NCI-H460 (cell line): ENCODE measurements around the gene GPS2. TPM values are rescaled to one million over a fixed set of nuclear protein-coding genes. Genes with fewer than 3 reads are reported as not detected.

ENCODE experiments used
- DNase-seq: peaks from one replicate; pipeline ENCODE4 v3.0.0-alpha.2; 2016; ENCODE audit warnings: low read depth; ENCODE audit errors: extremely low read depth
- polyA plus RNA-seq: library from polyadenylated mRNA; depleted of rRNA; stranded (reverse); fragments of >200 nt; gene quantifications from 2 replicates; pipeline ENCODE4 v1.2.3, GENCODE V29; 2014; cell fraction: nucleus; rRNA removed
- total RNA-seq: library from RNA; depleted of rRNA; stranded (reverse); fragments of >200 nt; shearing (Covaris generic); gene quantifications from 2 replicates; pipeline ENCODE4 v1.2.3, GENCODE V29; 2014; rRNA removed

The GPS2 gene
- total RNA-seq = 63.3 and 64.2 TPM in 2 replicates
- polyA plus RNA-seq = 143 and 164 TPM in 2 replicates

- peak; percentile 81 for DNase-seq
These were observed at the start of gene GPS2 for GRCh38 chr17:7314719-7315569. TSS of gene GPS2 (minus strand) at chr17:7315360. CDS start at chr17:7315052, 308 bp downstream.

DNA sequence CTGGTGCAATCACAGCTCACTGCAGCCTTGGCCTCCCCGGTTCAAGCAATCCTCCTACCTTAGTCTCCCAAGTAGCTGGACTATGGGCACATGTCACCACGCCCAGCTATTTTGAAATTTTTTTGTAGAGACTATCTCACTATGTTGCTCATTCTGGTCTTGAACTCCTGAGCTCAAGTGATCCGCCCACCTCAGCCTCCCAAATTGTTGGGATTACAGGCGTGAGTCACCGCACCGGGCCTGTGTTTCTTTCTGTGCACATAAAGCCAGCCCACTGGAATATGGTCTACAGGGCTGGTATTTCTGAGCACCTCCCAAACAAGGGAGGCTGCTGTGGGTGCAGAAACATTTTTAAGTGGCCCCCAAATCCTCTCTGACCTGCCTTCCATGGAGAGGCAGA, 48.2 kb upstream of the GPS2 start:
- DNase-seq = no peak

- DNase-seq = no peak
These were observed 46.7 kb upstream of the GPS2 start for GRCh38 chr17:7361906-7362305.

- no peak for DNase-seq
These were observed 42.2 kb upstream of the GPS2 start for GRCh38 chr17:7357381-7357780.

- no peak for DNase-seq
These were observed 41.6 kb upstream of the GPS2 start for GRCh38 chr17:7356756-7357155.

DNA sequence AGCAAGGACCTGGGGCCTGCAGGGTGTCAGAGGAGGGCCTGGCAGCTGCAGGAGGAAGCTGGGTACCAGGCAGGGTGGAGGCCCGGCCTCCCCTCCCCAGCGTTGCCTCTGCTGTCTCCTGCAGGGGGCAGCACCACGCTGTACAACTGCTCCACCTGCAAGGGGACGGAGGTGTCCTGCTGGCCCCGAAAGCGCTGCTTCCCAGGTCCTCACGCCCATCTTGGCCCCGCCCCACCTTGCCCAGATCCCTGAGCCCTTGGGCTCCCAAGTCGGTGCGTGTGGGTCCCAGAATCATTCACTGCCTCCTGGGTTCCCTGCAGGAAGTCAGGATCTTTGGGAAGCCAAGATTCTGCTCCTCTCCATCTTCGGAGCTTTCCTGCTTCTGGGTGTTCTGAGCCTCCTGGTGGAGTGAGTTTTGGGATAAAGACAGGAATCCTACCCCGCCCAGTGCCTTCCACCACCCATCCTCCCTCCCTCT, 41.0 kb upstream of the GPS2 start:
- peak; percentile 75 for DNase-seq

DNA sequence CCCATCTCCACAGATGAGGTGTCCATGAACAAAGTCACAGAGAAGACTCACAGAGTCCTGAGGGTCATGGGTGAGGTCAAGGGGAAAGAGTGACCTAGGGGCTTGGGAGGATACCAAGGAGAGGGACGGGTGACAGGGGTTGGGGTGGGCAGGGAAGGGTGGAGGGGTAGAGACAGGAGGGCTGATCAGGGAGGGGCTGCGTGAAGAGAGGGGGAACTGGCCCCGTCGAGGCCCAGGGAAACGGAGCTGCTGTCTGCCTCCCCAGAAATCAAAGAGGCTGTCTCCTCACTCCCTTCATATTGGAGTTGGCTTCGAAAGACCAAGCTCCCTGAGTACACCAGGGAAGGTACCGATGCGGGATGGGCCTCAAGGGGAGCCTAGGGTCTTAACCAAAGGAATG, 40.4 kb upstream of the GPS2 start:
- no peak for DNase-seq

- no peak for DNase-seq
These were observed 39.9 kb upstream of the GPS2 start, which contains the start of gene TMEM95 for GRCh38 chr17:7355053-7355452. TSS of gene TMEM95 (plus strand) at chr17:7355156. CDS start at chr17:7355205, 49 bp downstream.

DNA sequence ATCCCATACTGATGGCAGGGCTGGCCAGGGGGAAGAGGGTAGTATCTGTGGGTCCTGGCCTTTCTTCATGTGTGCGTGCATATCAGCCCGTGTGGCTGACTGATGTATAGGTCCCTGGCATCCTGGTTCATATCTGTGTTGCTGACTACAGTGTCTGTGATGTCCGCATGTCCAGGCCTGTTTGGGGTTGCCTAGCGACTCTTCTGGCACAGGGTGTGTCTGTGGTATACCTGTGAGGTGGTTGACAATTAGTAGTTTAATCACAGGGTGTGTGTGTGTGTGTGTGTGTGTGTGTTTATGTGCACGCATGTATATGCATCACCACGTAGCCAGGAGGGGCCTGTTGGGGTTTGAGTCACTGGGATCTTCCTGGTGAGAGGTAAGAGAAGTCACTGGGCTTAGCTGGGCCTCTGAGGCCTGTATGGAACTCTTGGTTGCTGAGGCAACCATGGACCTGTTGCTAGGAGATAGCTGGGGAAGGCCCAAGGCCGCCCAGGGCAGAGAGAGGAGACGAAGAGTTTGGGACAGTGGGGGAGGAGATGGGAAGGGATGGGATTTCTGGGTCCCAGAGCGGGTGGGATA, 39.2 kb upstream of the GPS2 start:
- DNase-seq = no peak

DNA sequence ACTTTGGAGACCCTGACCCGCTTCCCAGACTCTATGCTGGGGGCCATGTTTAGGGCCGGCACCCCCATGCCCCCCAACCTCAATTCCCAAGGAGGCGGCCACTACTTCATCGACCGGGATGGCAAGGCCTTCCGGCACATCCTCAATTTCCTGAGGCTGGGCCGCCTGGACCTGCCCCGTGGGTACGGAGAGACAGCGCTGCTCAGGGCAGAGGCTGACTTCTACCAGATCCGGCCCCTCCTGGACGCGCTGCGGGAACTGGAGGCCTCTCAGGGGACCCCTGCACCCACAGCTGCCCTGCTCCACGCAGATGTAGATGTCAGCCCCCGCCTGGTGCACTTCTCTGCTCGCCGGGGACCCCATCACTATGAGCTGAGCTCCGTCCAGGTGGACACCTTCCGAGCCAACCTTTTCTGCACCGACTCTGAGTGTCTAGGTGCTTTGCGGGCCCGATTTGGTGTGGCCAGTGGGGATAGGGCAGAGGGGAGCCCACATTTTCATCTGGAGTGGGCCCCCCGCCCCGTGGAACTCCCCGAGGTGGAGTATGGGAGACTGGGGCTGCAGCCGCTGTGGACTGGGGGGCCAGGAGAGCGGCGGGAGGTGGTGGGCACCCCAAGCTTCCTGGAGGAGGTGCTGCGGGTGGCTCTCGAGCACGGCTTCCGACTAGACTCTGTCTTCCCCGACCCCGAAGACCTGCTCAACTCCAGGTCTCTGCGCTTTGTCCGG, 37.9 kb upstream of the GPS2 start:
- DNase-seq = no peak

DNA sequence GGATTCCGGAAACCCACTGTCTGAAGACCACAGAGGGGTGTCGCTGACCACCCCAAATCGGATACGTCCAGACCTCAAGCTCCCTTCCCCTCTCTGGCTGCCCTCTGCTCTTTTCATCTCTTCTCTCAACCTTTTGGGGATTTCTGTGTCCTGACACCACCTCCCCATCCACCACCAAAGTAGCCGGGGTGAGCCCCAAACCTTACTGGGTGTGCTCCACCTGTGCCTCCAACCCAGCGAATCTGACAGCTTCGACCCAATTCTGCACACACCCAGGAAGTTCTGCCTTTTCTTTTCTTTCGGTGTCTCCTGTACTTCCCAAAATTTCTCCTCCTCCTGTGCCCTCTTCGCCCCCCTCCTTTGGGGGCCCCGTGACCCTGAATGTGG, 37.3 kb upstream of the GPS2 start:
- no peak for DNase-seq

- DNase-seq = peak; percentile 88
These were observed 36.7 kb upstream of the GPS2 start, which contains the start of gene KCTD11 for GRCh38 chr17:7351665-7352502. TSS of gene KCTD11 (plus strand) at chr17:7352162.

DNA sequence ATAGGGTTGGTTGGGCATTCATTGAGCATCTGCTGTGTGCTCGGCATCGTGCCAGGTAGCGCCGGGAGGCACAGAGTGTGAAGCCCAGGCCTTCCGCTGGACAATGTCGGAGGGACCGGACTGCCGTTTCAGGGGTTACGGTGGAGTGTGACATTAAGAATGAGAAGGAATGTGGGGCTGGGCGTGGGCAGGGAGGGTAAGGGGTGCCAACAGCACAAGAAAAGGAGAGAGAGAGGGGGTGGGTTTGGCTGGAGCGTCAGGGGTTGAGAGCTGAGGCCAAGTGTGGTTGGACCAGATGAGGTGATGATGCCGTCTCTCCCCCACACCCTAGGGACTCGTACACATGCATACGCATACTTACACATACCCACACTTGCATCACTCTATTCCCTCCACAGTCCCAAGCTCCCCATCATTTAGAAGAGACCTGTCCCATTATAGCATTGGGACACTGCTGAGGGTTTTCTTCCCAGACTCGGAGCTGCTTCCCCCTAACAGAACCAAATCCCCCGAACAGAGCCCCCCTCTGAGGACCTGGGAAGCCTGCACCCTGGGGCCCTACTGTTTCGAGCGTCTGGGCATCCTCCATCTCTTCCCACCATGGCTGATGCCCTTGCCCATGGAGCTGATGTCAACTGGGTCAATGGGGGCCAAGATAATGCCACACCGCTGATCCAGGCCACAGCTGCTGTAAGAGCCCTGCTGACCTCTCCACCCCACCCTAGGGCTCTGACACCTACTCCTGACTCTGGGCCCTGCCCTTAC, 33.5 kb upstream of the GPS2 start:
- no peak for DNase-seq

DNA sequence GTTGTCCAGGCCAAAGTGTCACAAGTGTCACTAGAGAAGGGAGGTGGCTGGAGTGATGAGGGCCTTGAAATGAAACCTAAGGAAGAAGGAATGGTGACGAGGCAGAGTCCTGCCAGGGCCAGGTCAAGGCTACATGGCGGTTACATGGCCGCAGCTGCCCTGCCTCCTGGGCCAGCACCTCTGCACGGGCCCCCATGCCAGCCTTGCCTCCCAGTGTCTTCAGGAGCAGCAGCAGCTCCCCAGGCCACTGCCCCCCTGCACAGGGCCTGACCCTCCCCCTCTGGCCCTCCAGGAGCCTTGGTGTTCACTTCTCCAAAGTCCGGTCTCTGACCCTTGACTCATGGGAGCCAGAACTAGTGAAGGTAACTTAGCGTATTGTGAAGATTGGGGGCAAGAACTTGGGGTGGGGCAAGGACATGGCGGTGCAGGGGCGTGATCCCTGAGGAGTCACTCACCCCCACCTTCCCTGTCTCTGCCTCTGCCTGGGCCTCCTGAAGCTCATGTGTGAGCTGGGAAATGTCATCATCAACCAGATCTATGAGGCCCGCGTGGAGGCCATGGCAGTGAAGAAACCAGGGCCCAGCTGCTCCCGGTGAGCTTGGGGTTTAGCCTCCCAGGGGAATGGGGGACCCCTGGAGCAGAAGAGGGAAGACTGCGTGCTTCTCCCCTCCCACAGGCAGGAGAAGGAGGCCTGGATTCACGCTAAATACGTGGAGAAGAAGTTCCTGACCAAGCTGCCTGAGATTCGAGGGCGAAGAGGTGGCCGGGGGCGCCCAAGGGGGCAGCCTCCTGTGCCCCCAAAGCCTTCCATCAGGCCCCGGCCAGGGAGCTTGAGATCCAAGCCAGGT, 32.7 kb upstream of the GPS2 start:
- no peak for DNase-seq

DNA sequence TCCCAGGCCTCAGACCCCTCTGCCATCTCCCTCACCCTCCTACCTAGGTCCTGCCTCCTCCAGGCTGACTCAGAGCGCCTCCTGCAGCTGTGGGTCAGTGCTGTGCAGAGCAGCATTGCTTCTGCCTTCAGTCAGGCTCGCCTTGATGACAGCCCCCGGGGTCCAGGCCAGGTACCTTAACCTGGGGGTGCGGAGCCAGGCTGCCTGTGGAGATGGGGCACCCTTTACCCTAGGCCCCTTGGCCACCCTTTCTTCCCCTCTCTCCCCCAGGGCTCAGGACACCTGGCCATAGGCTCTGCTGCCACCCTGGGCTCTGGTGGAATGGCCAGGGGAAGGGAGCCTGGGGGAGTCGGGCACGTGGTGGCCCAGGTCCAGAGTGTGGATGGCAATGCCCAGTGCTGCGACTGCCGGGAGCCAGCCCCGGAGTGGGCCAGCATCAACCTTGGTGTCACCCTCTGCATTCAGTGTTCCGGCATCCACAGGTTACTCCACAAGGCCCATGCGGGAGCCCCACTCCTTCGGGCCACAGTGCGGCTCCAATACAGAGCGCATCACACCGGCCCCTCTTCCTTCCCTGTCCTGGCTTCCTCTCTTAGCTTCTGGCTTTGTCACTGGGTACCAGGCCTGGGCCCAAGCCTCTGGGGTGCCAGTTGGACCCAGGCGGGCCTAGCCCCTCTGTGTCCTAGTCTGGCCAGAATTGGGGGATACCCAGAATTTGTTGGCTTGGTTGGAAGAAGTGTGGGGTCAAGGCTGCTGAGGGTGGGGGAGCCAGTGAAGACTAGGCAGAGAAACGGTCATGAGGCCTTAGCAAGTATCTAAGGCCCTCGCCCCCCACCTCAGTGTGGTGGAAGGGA, 31.8 kb upstream of the GPS2 start:
- DNase-seq = no peak

DNA sequence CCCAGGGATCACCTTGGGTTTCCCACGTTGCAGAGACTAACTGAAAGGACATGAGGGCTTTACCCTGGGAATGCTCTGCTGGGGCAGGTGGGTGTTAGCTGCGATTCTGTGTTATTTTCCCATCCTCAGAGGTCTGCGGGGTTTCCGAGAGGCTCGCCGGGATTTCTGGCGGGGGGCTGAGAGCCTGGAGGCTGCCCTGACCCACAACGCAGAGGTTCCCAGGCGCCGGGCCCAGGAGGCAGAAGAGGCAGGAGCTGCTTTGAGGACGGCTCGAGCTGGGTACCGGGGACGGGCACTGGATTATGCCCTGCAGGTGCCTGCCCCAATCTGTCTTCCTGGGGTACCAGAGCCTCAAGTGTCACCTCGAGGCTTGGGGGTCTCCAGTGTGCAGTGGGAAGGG, 28.1 kb upstream of the GPS2 start:
- no peak for DNase-seq

- DNase-seq = no peak
These were observed 26.7 kb upstream of the GPS2 start for GRCh38 chr17:7341842-7342241.

- no peak for DNase-seq
These were observed 25.0 kb upstream of the GPS2 start for GRCh38 chr17:7340179-7340578.
